Vagina (tissue), 2 donors: ENCODE results near the gene PTPRD.

Experiments used
- POLR2A ChIP-seq, 2 donors: fragments of 450-650 bp; IDR thresholded peaks; one replicate each; pipeline ENCODE4 v1.6.1; 2017; ENCODE audit warnings: antibody characterized with exemption in 2 of 2, mild to moderate bottlenecking in 2 of 2, moderate library complexity in 2 of 2
- TF ChIP-seq, protein P1 (sequence below), 3 experiments: fragments of 450-650 bp in 2 of 3; fragments of 200-600 bp in 1 of 3; sonication (generic) in 1 of 3; IDR thresholded peaks; one replicate each; pipeline ENCODE4 v1.5.1; 2017 to 2019; ENCODE audit warnings: antibody characterized with exemption in 3 of 3, mild to moderate bottlenecking in 2 of 3, moderate library complexity in 2 of 3

DNA sequence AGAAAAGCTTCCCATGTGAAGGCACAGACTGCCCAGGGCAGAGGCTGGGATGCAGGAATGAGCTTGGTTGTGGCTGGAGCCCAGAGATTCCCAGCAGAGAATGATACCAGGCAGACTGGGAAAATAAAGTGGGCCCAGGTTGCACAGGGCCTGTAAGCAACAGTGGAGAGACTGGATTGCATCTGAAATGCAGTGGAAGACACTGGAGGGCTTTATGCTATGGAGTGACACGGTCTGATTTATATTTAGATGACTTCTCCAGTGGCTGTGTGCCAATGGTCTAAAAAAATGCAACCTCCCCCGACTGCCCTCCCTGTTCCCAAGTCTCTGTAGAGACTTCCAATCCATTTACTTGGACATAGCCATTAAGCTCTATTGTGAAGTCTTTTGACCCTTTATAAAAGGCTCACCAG, 1862.2 kb downstream of the PTPRD start:
- TF ChIP-seq, protein P1, sequence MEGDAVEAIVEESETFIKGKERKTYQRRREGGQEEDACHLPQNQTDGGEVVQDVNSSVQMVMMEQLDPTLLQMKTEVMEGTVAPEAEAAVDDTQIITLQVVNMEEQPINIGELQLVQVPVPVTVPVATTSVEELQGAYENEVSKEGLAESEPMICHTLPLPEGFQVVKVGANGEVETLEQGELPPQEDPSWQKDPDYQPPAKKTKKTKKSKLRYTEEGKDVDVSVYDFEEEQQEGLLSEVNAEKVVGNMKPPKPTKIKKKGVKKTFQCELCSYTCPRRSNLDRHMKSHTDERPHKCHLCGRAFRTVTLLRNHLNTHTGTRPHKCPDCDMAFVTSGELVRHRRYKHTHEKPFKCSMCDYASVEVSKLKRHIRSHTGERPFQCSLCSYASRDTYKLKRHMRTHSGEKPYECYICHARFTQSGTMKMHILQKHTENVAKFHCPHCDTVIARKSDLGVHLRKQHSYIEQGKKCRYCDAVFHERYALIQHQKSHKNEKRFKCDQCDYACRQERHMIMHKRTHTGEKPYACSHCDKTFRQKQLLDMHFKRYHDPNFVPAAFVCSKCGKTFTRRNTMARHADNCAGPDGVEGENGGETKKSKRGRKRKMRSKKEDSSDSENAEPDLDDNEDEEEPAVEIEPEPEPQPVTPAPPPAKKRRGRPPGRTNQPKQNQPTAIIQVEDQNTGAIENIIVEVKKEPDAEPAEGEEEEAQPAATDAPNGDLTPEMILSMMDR (IDR thresholded peaks at IDR 0.05): no peak
- TF ChIP-seq POLR2A (IDR thresholded peaks at IDR 0.05): no peak
